GM23248 (cell line): ENCODE results near the gene UQCR10. TPM values are rescaled to one million over a fixed set of nuclear protein-coding genes. Genes with fewer than 3 reads are reported as not detected.

Source experiments
- DNase-seq: peaks from one replicate; pipeline ENCODE4 v3.0.0-alpha.2; 2015
- H2AFZ ChIP-seq: fragments of 200-600 bp; sonication (generic); 2 replicates; pipeline ENCODE4 v1.6.1; 2016; ENCODE audit warnings: antibody characterized with exemption
- H3F3A ChIP-seq: fragments of 200-600 bp; sonication (generic); 2 replicates; pipeline ENCODE4 v1.6.1; 2016; ENCODE audit warnings: mild to moderate bottlenecking, antibody characterized with exemption, mixed run types; ENCODE audit not compliant: insufficient read depth
- H3K27ac ChIP-seq: fragments of 200-600 bp; sonication (generic); 2 replicates; pipeline ENCODE4 v1.5.1; 2016; ENCODE audit warnings: mild to moderate bottlenecking
- H3K27me3 ChIP-seq: fragments of 200-600 bp; sonication (generic); replicated peaks from 2 replicates; pipeline ENCODE4 v1.6.1; 2016; ENCODE audit warnings: mild to moderate bottlenecking; ENCODE audit not compliant: insufficient read depth
- H3K36me3 ChIP-seq: fragments of 200-600 bp; sonication (generic); 2 replicates; pipeline ENCODE4 v1.6.1; 2016; ENCODE audit warnings: low read depth, mild to moderate bottlenecking
- H3K4me1 ChIP-seq: fragments of 200-600 bp; sonication (generic); 2 replicates; pipeline ENCODE4 v1.6.1; 2016; ENCODE audit warnings: mild to moderate bottlenecking; ENCODE audit not compliant: insufficient read depth
- H3K4me2 ChIP-seq: fragments of 200-600 bp; sonication (generic); one replicate; pipeline ENCODE4 v1.6.1; 2016; ENCODE audit warnings: mild to moderate bottlenecking; ENCODE audit not compliant: unreplicated experiment
- H3K4me3 ChIP-seq: fragments of 200-600 bp; sonication (generic); 2 replicates; pipeline ENCODE4 v1.5.1; 2016; ENCODE audit warnings: mild to moderate bottlenecking
- H3K79me2 ChIP-seq: fragments of 200-600 bp; sonication (generic); 2 replicates; pipeline ENCODE4 v1.6.1; 2016; ENCODE audit warnings: mild to moderate bottlenecking; ENCODE audit not compliant: insufficient read depth
- H3K9ac ChIP-seq: fragments of 200-600 bp; sonication (generic); 2 replicates; pipeline ENCODE4 v1.6.1; 2016; ENCODE audit warnings: mild to moderate bottlenecking
- H3K9me2 ChIP-seq: fragments of 200-600 bp; sonication (generic); 2 replicates; pipeline ENCODE4 v1.6.1; 2016; ENCODE audit warnings: mixed run types, mild to moderate bottlenecking, moderate library complexity; ENCODE audit not compliant: insufficient read depth
- H3K9me3 ChIP-seq: fragments of 200-600 bp; sonication (generic); one replicate; pipeline ENCODE4 v1.6.1; 2017; ENCODE audit warnings: low read depth
- H4K20me1 ChIP-seq: fragments of 200-600 bp; sonication (generic); 2 replicates; pipeline ENCODE4 v1.6.0; 2016; ENCODE audit not compliant: insufficient read depth
- EZH2 ChIP-seq: fragments of 200-600 bp; sonication (generic); IDR thresholded peaks from 2 replicates; pipeline ENCODE4 v1.6.1; 2018; ENCODE audit warnings: antibody characterized with exemption, mild to moderate bottlenecking; ENCODE audit not compliant: insufficient read depth, poor library complexity, severe bottlenecking
- EZH2phosphoT487 ChIP-seq: fragments of 200-600 bp; sonication (generic); IDR thresholded peaks from 2 replicates; pipeline ENCODE4 v1.6.1; 2018; ENCODE audit warnings: antibody characterized with exemption, moderate library complexity, mild to moderate bottlenecking, low read depth; ENCODE audit not compliant: insufficient read depth
- WGBS, 2 experiments: methylation state at CpG; one replicate each; pipeline ENCODE4 v1.1.6; 2015 to 2017; ENCODE audit warnings: low lambda C conversion rate in 2 of 2, low coverage in 1 of 2; ENCODE audit errors: missing lambda C conversion rate in 2 of 2; 5-methylcytosine and 5-hydroxymethylcytosine counted together
- in situ Hi-C: fragments of 300-500 bp; cut with MboI; formaldehyde crosslinking; loops from 2 replicates; pipeline ENCODE4 v1.15.0; 2020
- polyA plus RNA-seq: library from polyadenylated mRNA; unstranded; fragments of >200 nt; fragmentation: Nextera tagmentation; extraction: Ambion mirVana; gene quantifications from 2 replicates; pipeline ENCODE4 v1.2.1, GENCODE V29; 2016
- total RNA-seq: library from RNA; depleted of rRNA; stranded (reverse); fragments of >200 nt; shearing (Covaris generic); gene quantifications from 2 replicates; pipeline ENCODE4 v1.2.3, GENCODE V29; 2014

UQCR10 gene
- total and polyA plus RNA-seq, 2 experiments from 2014 or later: 45.0 to 233 TPM

GRCh38 chr22:29734838-29735237 is 32.3 kb upstream of the UQCR10 start:
- Histone ChIP-seq H3K4me3 (no peak overlapping the region), H3K27me3 (no peaks in the 10 kb centered on the region), H3K9me2 (no peaks in the 10 kb centered on the region), H3K9ac (no peak overlapping the region), H4K20me1 (no peaks in the 10 kb centered on the region), H3K4me2 (no peak overlapping the region), H3K4me1 (no peaks in the 10 kb centered on the region), H3K79me2 (no peaks in the 10 kb centered on the region), H2AFZ (no peak overlapping the region), H3K9me3 (no peaks in the 10 kb centered on the region), H3K27ac (no peak overlapping the region), H3K36me3 (no peaks in the 10 kb centered on the region), H3F3A (no peaks in the 10 kb centered on the region)
- in situ Hi-C loops: no loop called here
- WGBS, 2 experiments: 74 to 88% methylated on average over 6 to 9 of the region's 9 CpGs
- TF ChIP-seq EZH2 (no peak), EZH2phosphoT487 (no peak)
- no peak for DNase-seq

- 80 to 93% methylated on average over 1 of the region's 1 CpG for WGBS, 2 experiments
- H3K9me2 ChIP-seq: no peaks in the 10 kb centered on the region
- no peaks in the 10 kb centered on the region for H4K20me1 ChIP-seq
- no peaks in the 10 kb centered on the region for H3F3A ChIP-seq
- no peak overlapping the region for H3K9ac ChIP-seq
- no peak overlapping the region for H3K27ac ChIP-seq
- in situ Hi-C loops: no loop called here
- H2AFZ ChIP-seq: no peak overlapping the region
- no peak overlapping the region for H3K4me2 ChIP-seq
- DNase-seq: no peak
- H3K9me3 ChIP-seq: no peaks in the 10 kb centered on the region
- H3K36me3 ChIP-seq: no peaks in the 10 kb centered on the region
- H3K4me3 ChIP-seq: no peak overlapping the region
- no peaks in the 10 kb centered on the region for H3K79me2 ChIP-seq
- no peaks in the 10 kb centered on the region for H3K4me1 ChIP-seq
- no peaks in the 10 kb centered on the region for H3K27me3 ChIP-seq
- TF ChIP-seq EZH2 (no peak), EZH2phosphoT487 (no peak)
Measured at GRCh38 chr22:29735416-29735815, 31.8 kb upstream of the UQCR10 start.

GRCh38 chr22:29737251-29738117 is 29.7 kb upstream of the UQCR10 start:
- no peaks in the 10 kb centered on the region for H4K20me1 ChIP-seq
- no peaks in the 10 kb centered on the region for H3K36me3 ChIP-seq
- no peak for DNase-seq
- H3K9me3 ChIP-seq: no peaks in the 10 kb centered on the region
- WGBS, 2 experiments: 88 to 90% methylated on average over 20 to 22 of the region's 22 CpGs
- H3K27me3 ChIP-seq: no peaks in the 10 kb centered on the region
- H3F3A ChIP-seq: no peaks in the 10 kb centered on the region
- in situ Hi-C loops: no loop called here
- no peak overlapping the region for H3K9ac ChIP-seq
- TF ChIP-seq EZH2: no peak
- TF ChIP-seq EZH2phosphoT487: no peak
- H3K4me3 ChIP-seq: no peak overlapping the region
- H3K9me2 ChIP-seq: no peaks in the 10 kb centered on the region
- H3K79me2 ChIP-seq: no peaks in the 10 kb centered on the region
- no peak overlapping the region for H3K27ac ChIP-seq
- H2AFZ ChIP-seq: no peak overlapping the region
- H3K4me1 ChIP-seq: no peaks in the 10 kb centered on the region
- no peak overlapping the region for H3K4me2 ChIP-seq

- in situ Hi-C loops: no loop called here
- Histone ChIP-seq H3K79me2 (no peaks in the 10 kb centered on the region), H2AFZ (no peak overlapping the region), H3K4me1 (no peaks in the 10 kb centered on the region), H3K4me2 (no peak overlapping the region), H3K27me3 (no peaks in the 10 kb centered on the region), H4K20me1 (no peaks in the 10 kb centered on the region), H3K9me3 (no peaks in the 10 kb centered on the region), H3K9me2 (no peaks in the 10 kb centered on the region), H3K9ac (no peak overlapping the region), H3K4me3 (no peak overlapping the region), H3K36me3 (no peaks in the 10 kb centered on the region), H3K27ac (no peak overlapping the region), H3F3A (no peaks in the 10 kb centered on the region)
- 92% methylated on average over 15 of the region's 15 CpGs for WGBS, 2 experiments
- TF ChIP-seq EZH2phosphoT487 (no peak), EZH2 (no peak)
- no peak for DNase-seq
Measured at GRCh38 chr22:29738118-29738815, 28.9 kb upstream of the UQCR10 start.
